Putamen (tissue), 1 donor: ENCODE measurements around the gene IZUMO1R.
"Not testable (repeated sequence)": the region's sequence is repeated elsewhere in the genome, so short reads cannot be mapped to it uniquely, and the experiment has no call there.

Experiments used
- DNase-seq: peaks from one replicate; pipeline ENCODE4 v3.0.0-alpha.2; 2016; ENCODE audit warnings: low spot score

IZUMO1R gene

DNA sequence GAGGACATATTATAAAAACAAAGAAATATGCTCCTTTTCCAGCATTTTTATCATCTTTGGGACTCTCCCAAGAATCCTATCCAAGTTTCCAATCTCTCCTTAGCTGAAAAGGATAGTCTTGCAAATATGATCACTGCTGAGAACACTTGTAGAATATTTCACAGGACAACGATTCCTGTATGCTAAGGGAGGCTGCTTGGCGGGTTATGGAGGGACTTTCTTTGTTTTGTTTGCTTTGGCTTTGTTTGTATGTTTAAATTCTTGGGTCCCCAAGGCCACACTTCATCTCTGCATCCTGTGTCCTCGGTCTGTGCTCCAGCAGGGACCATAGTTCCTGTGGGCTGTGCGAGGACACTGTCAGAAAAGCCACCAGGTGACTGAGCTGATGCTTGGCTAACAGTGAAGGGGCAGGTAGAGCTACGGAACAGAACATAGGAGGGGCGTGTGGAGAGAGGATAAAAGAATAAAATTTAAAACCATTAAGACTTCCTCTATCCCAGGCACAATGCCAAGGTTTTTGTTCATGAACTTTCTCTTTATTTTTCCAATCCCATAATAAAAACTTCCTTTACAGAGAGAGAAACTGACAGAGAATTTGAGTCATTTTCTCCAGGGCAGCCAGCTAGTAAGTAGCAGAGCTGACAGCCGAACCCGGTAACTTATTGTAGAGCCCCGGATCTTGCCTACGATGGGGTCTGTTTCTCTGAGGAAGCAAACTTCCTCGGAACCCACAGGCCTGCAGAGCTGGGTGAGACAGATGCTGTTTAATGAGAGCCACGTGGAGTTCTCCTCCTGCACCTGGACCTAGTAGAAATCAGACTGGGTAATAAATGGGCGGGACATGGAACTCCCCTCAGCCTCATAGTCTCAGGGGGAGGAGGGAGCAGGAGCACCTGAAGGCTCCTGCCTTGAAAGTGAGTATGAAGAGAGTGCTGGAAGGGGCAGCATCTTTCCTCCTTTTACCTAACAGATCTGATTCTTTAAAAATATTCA, at the start of gene IZUMO1R:
TSS of gene IZUMO1R (plus strand) at position 615 of the 993 bp plus-strand sequence. CDS start 1,057 bp downstream, outside the sequence.
- no peak for DNase-seq

DNA sequence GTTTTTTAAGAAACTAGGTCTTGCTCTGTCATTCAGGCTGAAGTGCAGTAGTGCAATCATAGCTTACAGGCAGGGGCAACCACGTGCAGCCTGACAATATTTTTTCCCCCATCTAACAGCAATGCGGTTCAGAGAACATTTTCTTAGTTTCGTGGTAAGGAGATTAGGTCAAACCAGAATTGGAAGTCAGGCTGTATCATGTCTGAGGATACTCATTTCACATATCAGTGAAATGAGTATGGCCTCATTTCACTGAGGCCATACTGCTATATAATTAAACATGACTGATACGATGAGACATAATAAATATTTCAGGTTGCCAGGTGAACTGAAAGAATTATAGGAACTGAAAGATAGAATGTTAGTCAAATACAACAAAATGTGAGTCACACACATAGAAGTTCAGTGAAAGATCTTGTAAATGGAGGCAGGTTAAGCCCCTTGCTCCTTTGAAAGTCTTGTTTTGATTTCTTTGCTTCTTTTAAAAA, 32.5 kb upstream of the IZUMO1R start:
- DNase-seq = no peak

DNA sequence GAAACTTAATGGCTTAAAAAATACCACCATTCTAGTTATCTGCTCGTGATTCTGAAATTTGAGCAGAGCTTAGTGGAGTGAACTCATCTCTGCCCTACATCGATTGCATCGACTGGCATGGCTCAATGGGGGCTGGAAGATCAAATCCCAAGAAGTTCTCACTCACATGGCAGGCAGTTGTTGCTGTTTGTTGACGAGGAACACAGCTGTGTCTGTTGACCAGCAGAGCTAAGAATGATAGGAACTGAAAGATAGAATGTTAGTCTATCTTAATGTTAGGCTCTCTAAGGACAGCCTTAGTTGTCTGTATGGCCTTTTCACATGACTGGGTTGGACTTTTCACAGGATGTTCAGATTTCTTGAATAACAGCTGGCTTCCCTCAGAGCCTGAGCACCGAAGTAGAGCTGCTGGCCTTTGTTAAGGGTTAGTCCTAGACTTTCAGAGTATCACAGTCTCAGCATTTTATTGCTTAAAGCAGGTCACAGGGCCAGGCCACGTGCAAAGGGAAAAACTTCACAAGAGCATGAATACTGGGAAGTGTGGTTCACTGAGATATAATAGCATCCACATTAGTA, 31.6 kb upstream of the IZUMO1R start:
- DNase-seq = no peak

DNA sequence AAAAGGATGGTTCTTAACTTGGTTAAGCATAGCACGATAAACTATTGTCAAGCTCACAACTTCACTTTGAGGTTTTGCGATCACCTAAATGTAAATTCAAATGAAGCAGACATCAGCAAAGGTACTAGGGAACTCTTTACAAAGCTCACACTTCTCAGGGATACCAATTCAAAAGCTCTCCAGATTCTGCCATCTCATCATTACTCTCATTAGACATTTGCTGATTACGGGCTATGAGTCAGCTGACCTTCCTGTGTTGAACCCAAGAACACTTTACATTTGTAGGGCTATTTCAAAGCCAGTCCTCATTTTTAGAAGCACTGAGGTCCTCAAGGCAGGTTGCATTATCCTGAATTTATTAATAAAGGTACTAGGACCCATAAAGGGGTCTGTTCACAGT, 28.4 kb upstream of the IZUMO1R start:
- DNase-seq = no peak

DNA sequence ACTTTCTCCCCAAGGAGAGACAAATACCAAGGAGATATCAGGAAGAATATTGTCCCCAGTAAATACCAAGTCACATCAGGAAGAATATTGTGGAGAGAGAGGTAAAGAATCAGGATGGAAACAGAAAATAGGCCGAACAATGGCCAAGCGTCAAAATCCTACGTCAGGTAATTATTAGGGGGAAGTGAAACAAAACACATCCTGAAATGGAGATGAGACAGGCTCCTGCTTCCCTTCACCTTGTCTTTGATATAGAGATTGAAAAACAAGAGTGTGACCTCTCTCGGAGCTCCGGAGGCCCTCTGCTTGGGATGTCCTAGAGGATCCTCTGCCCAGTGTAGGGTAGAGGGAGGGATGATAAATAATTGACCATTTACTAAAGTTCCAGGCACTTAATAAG, 27.4 kb upstream of the IZUMO1R start:
- DNase-seq = no peak

DNA sequence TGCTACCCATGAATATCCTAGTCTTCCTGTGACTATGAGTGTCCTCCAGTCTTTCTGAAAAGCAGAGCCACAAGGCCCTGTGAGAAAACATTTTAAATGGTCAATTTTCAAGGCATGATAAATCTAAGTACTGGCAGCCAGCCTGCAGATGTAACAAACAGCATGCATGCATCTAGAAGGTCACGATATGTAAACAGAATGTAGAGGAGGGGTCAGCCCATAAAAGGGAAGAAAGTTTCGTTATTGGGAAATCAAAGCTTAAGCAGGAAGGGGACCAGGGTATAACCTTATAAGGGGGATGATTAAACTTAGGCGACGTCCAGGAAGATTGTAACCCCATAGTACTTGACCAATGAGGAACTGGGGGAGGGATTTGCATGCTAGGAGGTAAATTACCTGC, 26.2 kb upstream of the IZUMO1R start:
- DNase-seq = not testable (repeated sequence)

DNA sequence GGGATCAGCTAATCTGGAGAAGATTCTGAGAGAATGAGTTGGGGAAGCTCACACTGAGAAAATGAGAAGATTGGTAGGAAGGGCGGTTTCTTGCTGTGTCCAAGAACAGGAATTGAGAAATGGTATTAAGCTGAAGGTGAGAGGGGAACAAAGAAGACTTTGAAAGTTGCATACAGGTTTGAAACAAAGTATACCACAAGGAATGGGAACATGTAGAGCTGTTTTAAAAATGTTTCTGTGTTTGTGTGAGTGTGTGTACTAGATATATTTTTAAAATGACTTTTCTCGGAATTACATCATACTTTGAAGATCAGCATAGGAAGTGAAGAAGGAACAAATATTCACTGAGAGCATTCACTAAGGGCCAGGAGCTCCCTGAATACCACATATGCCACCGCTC, 24.4 kb upstream of the IZUMO1R start:
- no peak for DNase-seq

DNA sequence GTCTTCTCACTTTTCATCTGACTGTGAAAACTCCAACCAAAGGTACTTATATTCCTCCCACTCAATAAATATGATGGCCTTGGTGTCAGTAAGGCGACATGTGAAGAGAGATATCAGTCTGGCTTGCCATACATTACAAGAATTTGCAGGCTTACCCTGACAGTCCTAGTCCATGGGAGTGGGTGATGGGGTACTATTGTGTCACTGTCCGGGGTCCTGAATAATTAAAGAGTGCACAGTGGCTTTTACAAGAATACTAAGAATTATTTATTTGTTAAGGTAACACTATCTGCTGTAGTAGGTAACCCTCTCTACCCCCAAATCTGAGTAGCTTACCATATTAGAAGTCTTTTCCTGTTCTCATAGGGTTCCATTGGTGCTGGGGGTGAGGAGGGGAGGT, 23.1 kb upstream of the IZUMO1R start:
- DNase-seq = no peak

DNA sequence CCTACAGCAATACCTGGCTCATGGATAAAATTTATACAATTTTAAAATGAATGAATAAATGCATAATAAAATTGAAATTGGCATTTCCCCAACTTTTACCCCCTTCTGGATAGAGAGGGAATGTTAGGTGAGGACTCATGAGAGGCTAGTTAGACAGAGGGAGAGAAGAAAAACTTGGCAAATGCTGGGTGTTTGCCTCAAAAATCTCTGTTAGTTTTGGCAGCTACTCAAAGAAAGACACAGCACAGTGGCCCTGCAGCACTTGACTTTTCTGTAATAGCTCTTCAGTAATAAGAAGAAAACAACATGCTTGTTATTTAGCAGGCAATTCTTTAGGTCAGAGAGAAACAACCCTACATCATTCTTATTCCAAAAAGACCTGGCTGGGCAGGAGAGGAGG, 20.7 kb upstream of the IZUMO1R start:
- DNase-seq = no peak

DNA sequence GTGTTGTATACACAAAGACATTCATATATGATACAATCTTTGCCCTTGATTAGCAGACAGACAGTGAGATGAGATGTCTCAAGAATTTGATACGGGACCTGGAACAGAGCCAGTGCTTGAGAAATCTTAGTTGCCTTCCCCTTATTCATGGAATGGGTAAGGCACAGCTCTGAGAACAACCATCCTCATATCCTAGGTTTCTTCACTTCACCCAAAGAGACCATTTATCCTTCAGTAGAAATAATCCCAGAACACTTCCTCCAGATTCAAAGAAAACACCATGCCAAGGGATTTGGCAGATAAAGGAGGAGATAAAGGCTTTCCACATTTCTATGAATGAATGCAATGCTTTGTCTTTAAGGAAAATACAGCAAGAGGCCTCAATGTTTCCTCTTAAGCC, 8.8 kb upstream of the IZUMO1R start:
- no peak for DNase-seq

DNA sequence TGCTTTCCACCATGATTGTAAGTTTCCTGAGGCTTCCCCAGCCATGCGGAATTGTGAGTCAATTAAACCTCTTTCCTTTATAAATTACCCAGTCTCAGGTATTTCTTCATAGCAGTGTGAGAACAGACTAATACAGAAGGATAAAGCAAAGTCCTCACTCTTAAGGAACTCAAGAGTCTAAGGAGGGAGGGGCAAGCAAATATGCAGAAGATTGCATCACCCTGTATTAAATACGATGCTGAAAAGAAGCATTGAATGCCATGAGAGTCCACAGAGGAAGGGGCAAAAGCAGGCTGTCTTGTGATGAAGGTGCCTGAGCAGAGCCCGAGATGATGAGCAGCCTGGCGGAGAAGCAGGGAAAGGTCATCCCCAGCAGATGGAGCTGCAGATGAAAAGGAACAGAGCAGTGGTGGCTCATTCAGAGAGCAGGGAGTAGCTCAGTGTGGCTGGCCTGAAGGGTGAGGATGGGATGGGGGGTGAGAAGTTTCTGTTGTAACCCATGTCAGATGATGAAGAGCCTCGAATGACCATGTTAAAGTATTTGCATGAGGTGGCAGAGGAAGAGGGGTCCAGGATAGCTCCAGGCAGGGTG, 6.3 kb upstream of the IZUMO1R start:
- no peak for DNase-seq

DNA sequence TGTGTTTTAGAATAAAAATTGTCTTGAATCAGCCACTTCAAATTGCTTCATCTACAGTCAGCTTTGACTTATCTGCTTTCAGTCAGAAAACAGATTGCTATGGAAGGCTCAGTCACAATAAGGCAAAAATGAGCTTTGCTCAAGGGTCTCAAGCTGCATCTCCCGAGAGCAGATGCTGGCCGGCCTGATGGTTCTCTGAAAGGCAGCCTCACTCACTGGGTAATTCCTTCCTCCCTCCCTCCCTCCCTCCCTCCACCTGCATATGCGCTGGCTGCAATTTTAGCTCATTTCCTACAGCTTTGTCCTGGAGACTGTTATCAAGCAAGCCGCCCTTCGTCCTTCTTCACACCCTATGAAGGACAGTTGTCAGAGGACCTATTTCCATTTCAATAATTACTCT, 1.6 kb upstream of the IZUMO1R start:
- DNase-seq = no peak

DNA sequence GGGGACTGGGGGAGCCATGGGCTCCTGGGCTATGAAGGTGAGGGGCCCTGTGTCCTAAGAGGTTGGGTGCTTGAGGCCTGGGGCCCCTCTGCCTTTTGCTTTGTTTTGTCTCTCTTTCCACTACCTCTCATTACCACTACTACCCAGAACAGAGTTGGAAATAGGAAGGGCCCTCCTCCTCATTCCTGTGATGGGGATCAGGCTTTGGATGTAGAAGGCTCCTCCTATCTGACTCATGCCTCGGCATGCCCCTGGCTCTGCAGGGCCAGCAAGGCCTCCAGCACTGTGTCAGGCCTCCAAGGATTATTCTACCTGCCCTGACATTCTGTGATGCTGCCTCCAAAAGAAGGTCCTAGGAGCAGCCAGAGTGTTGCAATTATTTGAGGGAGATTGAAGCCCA, 766 bp downstream of the IZUMO1R start:
- DNase-seq = no peak

DNA sequence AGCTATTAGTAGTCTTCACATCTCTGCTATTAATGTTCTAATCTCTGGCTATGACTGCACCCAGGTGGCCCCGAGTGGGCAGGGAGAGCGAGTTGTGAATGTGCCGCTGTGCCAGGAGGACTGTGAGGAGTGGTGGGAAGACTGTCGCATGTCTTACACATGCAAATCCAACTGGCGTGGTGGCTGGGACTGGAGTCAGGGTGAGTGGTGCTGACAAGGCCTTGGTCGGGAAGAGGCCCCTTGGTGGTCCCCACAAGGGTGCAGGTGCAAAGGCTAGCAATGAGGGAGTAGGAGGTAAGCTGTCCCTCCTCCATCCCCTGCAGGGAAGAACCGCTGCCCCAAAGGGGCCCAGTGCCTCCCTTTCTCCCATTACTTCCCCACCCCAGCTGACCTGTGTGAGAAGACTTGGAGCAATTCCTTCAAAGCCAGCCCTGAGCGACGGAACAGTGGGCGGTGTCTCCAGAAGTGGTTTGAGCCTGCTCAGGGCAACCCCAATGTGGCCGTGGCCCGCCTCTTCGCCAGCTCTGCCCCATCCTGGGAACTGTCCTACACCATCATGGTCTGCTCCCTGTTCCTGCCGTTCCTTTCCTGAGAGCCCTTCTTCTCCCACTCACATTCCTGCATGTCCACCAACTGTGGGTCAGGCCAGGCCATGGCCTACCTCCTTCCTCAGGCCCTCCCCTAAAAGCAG, 2.9 kb downstream of the IZUMO1R start:
- DNase-seq = no peak

DNA sequence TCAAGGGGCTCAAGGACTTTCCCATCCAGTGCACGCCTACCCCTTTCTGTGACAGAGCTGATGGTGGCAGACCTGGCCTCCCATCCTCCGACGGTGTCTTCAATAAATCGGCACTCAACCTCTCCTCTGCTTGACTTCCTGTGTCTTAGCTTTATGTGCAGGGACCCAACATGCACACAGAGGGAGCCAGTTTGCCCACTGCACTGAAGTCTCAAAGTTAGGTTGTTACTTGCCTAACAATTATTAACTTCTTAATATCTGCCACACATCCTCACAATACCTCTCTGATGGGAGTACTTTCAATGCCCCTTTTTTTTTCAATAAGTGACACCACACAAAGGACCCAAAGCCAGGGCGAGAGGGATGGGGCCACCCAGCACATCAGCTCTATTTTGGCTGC, 3.6 kb downstream of the IZUMO1R start:
- no peak for DNase-seq

DNA sequence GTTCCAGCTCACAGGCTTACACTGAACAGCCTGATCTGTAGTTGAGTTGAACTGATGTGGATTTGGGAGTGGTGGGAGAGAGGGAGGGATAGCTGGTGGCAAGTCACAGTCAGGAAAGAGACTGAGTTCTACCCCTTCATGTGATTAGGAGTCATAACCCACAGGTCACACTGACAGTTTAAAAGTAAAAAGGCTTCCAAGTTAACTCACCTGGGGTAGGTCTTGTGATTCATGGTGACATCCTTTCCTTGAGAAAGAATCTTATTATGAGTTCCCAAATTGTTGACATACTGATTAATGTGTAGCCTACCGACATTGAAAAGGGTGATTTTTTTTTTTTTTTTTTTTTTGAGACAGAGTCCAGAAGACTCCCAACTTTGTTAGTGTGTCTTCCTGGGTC, 5.4 kb downstream of the IZUMO1R start:
- DNase-seq = no peak

DNA sequence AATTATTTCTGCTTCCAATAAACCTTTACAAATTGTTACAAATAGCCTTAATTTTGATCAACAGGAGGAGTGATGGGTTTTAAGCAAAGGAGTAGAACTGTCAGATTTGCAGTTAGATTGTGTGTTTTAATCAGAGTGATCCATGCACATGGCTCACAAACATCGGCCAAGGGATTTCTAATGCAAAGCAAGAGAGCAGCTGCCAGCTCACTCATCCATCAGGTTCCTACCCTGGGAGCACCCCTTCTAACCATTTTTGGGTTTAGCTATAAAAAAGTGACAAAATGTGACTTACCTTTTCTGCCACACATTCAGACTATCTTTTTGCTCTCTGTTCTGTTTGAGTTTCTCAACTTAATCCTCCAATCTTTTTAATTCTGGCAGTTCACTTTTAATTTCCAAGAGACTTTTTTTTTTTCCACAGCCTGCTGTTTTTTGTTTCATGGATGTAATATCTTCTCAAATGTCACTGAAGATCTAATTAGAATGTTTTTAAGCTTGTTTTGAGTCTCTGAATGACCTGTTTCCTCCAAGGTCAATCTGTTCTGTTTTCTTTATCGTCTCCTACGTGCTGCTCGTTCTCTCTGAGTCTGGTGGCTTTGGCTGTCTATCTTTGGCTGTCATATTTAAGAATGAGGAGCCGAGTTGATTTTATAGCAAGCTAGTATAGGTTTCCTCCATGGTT, 6.0 kb downstream of the IZUMO1R start:
- no peak for DNase-seq

DNA sequence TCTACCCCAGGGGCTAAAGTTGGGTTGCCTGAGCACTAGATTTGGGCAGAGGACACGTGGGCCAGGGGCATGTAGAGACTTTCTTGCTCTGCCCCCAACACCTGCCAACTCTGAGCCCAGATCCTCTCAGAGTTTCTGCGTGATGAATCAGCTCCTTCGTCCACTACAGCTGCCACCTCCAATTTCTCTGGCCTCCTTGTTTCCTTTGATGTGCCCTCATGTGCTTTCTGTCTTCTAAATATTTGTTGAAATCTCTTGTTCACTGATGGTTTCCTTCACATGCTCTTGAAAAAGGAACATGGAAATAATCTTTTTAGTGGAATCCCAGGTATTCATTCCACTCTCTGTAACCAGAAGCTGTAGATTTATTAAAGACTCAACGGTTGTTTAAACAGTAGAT, 8.0 kb downstream of the IZUMO1R start:
- DNase-seq = no peak

DNA sequence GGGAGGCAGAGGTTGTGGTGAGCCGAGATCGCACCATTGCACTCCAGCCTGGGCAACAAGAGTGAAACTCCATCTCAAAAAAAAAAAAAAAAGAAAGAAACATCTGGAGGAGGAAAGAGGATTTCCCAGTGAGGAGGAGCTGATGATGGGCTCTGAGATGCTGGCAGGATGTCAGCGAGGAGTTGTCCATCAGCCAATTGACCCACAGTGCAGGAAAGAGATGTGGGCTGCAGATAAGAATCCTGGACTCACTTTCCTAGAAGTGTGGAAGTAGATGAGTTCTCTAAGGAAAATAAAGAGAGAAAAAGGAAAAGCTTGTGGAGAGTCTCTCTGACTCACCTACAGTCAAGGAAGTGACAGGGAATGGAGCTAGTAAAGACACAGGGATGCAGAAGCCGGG, 9.7 kb downstream of the IZUMO1R start:
- DNase-seq = no peak

DNA sequence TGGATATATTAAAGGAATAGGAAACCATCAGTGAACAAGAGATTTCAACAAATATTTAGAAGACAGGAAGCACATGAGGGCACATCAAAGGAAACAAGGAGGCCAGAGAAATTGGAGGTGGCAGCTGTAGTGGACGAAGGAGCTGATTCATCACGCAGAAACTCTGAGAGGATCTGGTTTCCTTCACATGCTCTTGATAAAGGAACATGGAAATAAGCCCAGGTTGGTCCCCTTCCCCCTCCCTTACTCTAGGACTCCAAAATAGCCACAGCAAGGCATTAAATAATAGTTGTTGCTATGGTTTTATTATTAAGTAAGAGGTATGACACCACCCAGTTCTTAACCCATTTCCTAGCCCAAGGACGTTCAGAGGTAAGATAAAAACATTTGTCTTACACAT, 11.3 kb downstream of the IZUMO1R start:
- DNase-seq = no peak

DNA sequence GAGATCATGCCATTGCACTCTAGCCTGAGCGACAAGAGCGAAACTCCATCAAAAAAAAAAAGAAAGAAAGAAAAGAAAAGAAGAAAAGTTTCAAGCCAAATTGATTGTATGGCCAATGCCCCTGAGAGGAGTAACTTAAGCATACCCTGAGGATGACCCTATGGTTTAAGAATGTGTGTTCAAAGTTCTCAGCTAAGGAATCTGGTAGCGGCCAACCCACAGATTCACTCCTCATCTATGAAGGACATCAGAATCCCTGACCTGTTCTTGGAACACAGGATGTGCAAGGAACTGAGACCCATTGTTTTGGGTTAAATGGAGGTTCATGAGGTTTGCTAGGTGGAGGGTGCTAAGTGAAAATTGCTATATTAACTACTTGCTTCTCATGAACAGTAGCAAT, 18.1 kb downstream of the IZUMO1R start:
- DNase-seq = no peak

DNA sequence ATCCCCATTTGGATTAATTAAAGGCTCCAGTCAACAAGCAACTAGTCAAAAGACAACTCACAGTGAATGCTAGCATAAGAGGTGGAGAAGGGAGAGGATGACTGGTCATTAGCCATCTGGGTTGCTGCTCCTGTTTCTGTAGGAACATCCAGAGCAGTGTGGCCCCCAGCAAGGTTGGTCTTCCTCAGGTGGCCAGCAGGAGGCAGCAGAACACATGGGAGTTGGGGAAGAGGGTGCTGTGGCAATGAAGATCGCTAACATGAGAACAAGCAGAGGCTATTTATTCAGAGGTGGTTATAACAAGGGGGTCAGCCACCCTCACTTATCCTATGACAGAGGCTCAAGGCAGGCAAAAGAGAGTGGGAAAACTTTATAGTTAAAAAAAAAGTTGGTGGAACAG, 21.3 kb downstream of the IZUMO1R start:
- DNase-seq = no peak
